ENCODE measurements around the gene ZEB2. TPM values are rescaled to one million over a fixed set of nuclear protein-coding genes. Genes with fewer than 3 reads are reported as not detected.

Gene ZEB2
- total RNA-seq, 2 experiments from 2014 or later, result 40.4 to 40.9 TPM

- no peaks in the 10 kb centered on the region for H3K36me3 Mint-ChIP-seq
- ATAC-seq (no peak), DNase-seq (no peak)
- no peak overlapping the region for H3K27ac Mint-ChIP-seq
- no peaks in the 10 kb centered on the region for H3K9me3 Mint-ChIP-seq (ENCODE audit: low read depth)
- CTCF ChIA-PET, result interaction anchor here (1.2 kb wide), 1 partner anchor 12 kb away, joined by 4 read pairs; no protein-coding TSS in a partner anchor
- no peaks in the 10 kb centered on the region for H3K27me3 Mint-ChIP-seq
- H3K4me1 Mint-ChIP-seq, result peaks cover 22% of the 10 kb centered on the region
- H3K4me3 Mint-ChIP-seq, result no peak overlapping the region
Observed at GRCh38 chr2:144354953-144355352, 165.0 kb downstream of the ZEB2 start.

GRCh38 chr2:144351687-144352086 is 168.2 kb downstream of the ZEB2 start:
- Mint-ChIP-seq H3K36me3 (no peaks in the 10 kb centered on the region), H3K27ac (no peak overlapping the region), H3K9me3 (ENCODE audit: low read depth) (no peaks in the 10 kb centered on the region), H3K4me1 (peaks cover 2% of the 10 kb centered on the region), H3K4me3 (no peak overlapping the region), H3K27me3 (no peaks in the 10 kb centered on the region)
- CTCF ChIA-PET, result no interaction called here
- DNase-seq, result no peak
- no peak for ATAC-seq

- Mint-ChIP-seq H3K4me3 (no peak overlapping the region), H3K4me1 (peaks cover 2% of the 10 kb centered on the region), H3K27ac (no peak overlapping the region), H3K9me3 (ENCODE audit: low read depth) (no peaks in the 10 kb centered on the region), H3K27me3 (no peaks in the 10 kb centered on the region), H3K36me3 (no peaks in the 10 kb centered on the region)
- CTCF ChIA-PET, result interaction anchor here (1.3 to 1.5 kb wide), 2 partner anchors 10 to 19 kb away, joined by 3 to 4 read pairs; no protein-coding TSS in a partner anchor
- DNase-seq, result no peak
- no peak for ATAC-seq
Observed at GRCh38 chr2:144350151-144350802, 169.6 kb downstream of the ZEB2 start.

GRCh38 chr2:144349674-144350073 is 170.2 kb downstream of the ZEB2 start:
- no peaks in the 10 kb centered on the region for H3K27me3 Mint-ChIP-seq
- no peak for ATAC-seq
- H3K9me3 Mint-ChIP-seq (ENCODE audit: low read depth), result no peaks in the 10 kb centered on the region
- CTCF ChIA-PET, result interaction anchor here (1.5 kb wide), 1 partner anchor 9 kb away, joined by 4 read pairs; no protein-coding TSS in a partner anchor
- H3K27ac Mint-ChIP-seq, result no peak overlapping the region
- no peaks in the 10 kb centered on the region for H3K36me3 Mint-ChIP-seq
- DNase-seq, result no peak
- H3K4me3 Mint-ChIP-seq, result no peak overlapping the region
- H3K4me1 Mint-ChIP-seq, result peaks cover 2% of the 10 kb centered on the region

- Mint-ChIP-seq H3K27me3 (no peaks in the 10 kb centered on the region), H3K4me3 (no peak overlapping the region), H3K27ac (no peak overlapping the region), H3K9me3 (ENCODE audit: low read depth) (no peaks in the 10 kb centered on the region), H3K36me3 (no peaks in the 10 kb centered on the region), H3K4me1 (peaks cover 2% of the 10 kb centered on the region)
- CTCF ChIA-PET, result interaction anchor here (1.4 kb wide), 1 partner anchor 8 kb away, joined by 5 read pairs; no protein-coding TSS in a partner anchor
- ATAC-seq, result no peak
- DNase-seq, result no peak
Observed at GRCh38 chr2:144348846-144349245, 171.1 kb downstream of the ZEB2 start.

GRCh38 chr2:144346229-144346628 is 173.7 kb downstream of the ZEB2 start:
- no peak for ATAC-seq
- H3K27ac Mint-ChIP-seq, result no peak overlapping the region

GRCh38 chr2:144343145-144343544 is 176.8 kb downstream of the ZEB2 start:
- H3K27ac Mint-ChIP-seq, result no peak overlapping the region
- DNase-seq, result no peak
- ATAC-seq, result no peak
- CTCF ChIA-PET, result no interaction called here
- H3K4me3 Mint-ChIP-seq, result no peak overlapping the region
- H3K9me3 Mint-ChIP-seq (ENCODE audit: low read depth), result no peaks in the 10 kb centered on the region
- no peaks in the 10 kb centered on the region for H3K27me3 Mint-ChIP-seq
- peaks cover 7% of the 10 kb centered on the region for H3K36me3 Mint-ChIP-seq
- H3K4me1 Mint-ChIP-seq, result peaks cover 5% of the 10 kb centered on the region

More at GRCh38 chr2:144346229-144346628, 173.7 kb downstream of the ZEB2 start:
- Mint-ChIP-seq H3K9me3 (ENCODE audit: low read depth) (no peaks in the 10 kb centered on the region), H3K36me3 (peaks cover 2% of the 10 kb centered on the region), H3K4me3 (no peak overlapping the region), H3K4me1 (peaks cover 2% of the 10 kb centered on the region), H3K27me3 (no peaks in the 10 kb centered on the region)
- no peak for DNase-seq
- CTCF ChIA-PET, result no interaction called here

- peaks cover 5% of the 10 kb centered on the region for H3K4me1 Mint-ChIP-seq
- H3K27me3 Mint-ChIP-seq, result no peaks in the 10 kb centered on the region
- no peak overlapping the region for H3K4me3 Mint-ChIP-seq
- no peak for DNase-seq
- peaks cover 7% of the 10 kb centered on the region for H3K36me3 Mint-ChIP-seq
- H3K27ac Mint-ChIP-seq, result no peak overlapping the region
- H3K9me3 Mint-ChIP-seq (ENCODE audit: low read depth), result peaks cover under 1% of the 10 kb centered on the region
- CTCF ChIA-PET, result no interaction called here
- no peak for ATAC-seq
Observed at GRCh38 chr2:144341538-144341937, 178.4 kb downstream of the ZEB2 start.

- no peak overlapping the region for H3K4me3 Mint-ChIP-seq
- peaks cover 2% of the 10 kb centered on the region for H3K9me3 Mint-ChIP-seq (ENCODE audit: low read depth)
- peaks cover 5% of the 10 kb centered on the region for H3K4me1 Mint-ChIP-seq
- H3K27me3 Mint-ChIP-seq, result no peaks in the 10 kb centered on the region
- ATAC-seq (no peak), DNase-seq (no peak)
- peaks cover 10% of the 10 kb centered on the region for H3K36me3 Mint-ChIP-seq
- H3K27ac Mint-ChIP-seq, result no peak overlapping the region
- CTCF ChIA-PET, result no interaction called here
Observed at GRCh38 chr2:144339048-144339447, 180.9 kb downstream of the ZEB2 start.

GRCh38 chr2:144334551-144334950 is 185.4 kb downstream of the ZEB2 start:
- Mint-ChIP-seq H3K4me3 (no peak overlapping the region), H3K27ac (no peak overlapping the region), H3K9me3 (ENCODE audit: low read depth) (peaks cover 2% of the 10 kb centered on the region), H3K27me3 (no peaks in the 10 kb centered on the region), H3K4me1 (peaks cover 23% of the 10 kb centered on the region), H3K36me3 (peaks cover 15% of the 10 kb centered on the region)
- CTCF ChIA-PET, result no interaction called here
- DNase-seq, result no peak
- no peak for ATAC-seq

Measured in activated CD8-positive, alpha-beta memory T cell treated with anti-CD3 and anti-CD28 coated beads, Interleukin-2, amount 10 ng/mL, durations not matched to agents 7 days and 5 days (primary cell).